GM18508 (cell line): Measurements from ENCODE around the gene RPN2.
"Not testable (repeated sequence)": the region's sequence is repeated elsewhere in the genome, so short reads cannot be mapped to it uniquely, and the experiment has no call there.

Experiments
- ATAC-seq: cut with Tn5 transposase; IDR thresholded peaks from one replicate; pipeline ENCODE4 v1.9.1; 2021; ENCODE audit warnings: moderate number of reproducible peaks; ENCODE audit not compliant: insufficient read depth, unreplicated experiment

RPN2 gene

DNA sequence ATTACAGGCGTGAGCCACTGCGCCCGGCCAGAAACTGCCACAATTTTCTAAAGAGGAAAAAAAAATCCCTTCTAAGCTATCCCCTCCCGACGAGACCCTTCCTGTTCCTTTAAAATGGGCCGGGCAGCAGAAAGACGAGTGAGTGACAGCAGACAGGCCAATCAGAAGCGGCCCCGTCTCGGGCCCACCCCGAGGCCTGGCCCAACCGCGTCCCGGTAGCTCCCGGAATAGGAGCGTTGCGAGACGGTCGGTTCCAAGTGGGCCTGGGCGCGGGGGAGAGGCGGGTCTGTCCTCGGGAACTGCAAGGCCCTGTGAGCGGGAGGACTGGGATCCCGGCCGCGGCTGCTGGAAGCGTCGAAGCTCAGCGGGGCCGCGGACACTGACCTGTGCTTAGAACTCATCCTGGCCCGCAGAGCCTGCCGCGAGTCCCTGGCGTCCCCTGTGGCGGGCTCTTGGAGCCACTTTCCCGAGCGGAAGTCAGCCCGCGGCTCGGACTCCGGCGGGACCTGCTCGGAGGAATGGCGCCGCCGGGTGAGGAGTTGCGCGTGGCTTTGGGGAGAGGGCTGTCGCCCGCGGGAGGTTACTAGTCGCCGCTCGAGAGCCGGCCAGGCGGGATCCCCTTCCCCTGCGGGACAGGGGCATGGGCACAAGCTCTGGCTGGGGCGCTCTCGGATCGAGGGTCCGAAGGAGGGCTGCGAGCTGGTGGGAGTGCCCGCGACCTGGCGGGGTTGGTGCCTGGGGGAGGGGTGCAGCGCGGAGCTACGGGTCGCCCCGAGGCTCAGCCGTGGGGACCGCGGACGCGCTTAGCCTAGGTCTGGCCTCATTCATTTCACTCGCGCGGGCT lies at the start of gene RPN2, which contains the start of gene MROH8:
Gene RPN2, plus strand, starts transcription at position 492 of the 844 bp plus-strand sequence. Its CDS starts 27 bp downstream, at position 519.
Gene MROH8, minus strand, starts transcription at position 710 of the 844 bp plus-strand sequence.
- peak; percentile 53 for ATAC-seq

DNA sequence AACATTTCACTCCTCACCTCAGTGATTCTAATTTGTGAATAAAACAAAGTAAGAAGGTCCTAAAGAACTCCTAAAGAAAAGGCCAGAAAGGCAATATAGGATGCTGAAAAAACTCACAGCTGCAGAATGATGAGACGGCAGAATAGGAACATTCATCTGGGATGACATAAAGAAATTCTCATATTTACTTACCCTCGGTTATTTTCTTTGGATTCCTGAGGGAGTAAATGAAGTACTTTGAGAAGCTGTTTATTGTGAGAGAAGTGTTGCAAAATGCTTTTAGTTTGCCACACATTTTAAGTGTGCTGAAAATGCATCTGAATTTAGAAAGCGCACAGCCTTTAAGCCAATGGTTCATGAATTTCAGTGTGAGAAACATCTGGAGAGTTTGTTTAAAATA lies 47.6 kb upstream of the RPN2 start:
- no peak for ATAC-seq

DNA sequence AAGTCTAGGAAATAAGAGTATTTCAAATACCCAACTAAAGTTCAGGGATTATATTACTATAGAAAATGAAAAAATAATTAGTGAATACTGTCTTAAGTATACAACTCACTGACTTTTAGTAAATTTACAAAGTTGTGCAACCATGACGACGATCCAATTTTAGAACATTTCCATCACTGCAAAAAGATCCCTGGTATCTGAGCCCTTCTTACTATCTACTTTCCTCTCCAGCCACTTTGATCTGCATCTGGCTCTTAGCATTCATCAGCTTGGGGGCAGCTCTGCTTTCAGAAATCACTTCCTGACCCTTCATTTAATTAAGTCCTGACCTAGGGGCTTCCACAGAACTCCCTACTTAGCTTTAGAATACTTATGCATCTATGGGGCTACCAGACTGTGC lies 45.2 kb upstream of the RPN2 start:
- ATAC-seq = no peak

DNA sequence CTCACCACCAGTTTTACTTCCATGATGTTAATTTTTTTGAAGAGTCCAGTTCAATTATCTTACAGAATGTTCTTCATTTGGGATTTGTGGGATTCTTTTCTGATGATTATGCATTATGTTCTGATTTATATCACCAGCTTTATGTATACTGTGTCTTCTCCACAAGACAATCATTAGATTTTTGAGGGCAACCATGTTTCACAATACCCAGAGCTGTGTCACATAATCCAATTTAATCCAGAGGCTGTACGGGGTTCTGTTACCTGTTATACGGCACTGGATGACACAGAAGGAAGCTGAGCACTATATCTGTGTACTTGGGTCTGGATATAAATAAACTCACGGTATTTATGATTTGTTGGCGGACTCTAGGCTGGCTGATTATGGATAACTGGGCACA lies 41.6 kb upstream of the RPN2 start:
- no peak for ATAC-seq

DNA sequence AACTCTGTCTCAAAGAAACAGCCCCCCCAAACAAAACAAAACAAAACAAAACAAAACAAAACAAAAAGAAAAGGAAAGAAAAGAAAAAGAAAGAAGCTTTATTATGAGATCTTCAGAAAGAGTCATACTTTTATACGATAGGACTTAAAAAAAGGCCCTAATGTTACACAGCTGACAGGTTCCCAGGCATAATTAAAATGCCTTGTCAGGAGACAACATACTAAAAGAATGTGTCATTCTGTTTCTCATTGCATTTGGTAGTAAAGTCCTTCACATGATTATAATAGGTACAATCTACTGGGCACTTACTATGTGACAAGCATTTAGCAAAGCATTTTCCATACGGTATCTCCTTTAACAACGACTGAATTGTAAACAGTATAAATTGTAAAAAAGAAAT lies 36.4 kb upstream of the RPN2 start:
- no peak for ATAC-seq

DNA sequence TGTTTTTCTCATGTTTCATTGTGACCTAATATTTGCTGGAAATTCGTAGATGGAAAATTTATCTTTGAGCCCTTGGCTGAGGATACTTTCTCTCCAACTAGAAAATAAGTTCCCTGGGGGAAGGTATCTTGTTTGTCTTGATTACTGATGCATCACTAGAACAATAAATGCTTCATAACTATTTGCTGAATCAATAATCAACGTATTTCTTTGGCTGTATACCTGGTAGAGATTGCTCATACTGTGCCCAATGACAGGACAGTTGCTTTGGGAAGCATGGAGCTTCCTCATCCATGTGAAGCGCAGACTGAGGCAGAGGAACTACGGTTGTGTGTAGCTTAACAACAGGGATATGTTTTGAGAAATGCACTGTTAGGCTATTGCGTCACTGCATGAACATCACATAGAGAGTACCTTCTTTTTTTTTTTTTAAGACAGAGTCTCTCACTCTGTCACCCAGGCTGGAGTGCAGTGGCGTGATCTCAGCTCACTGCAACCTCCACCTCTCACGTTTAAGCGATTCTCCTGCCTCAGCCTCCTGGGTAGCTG lies 34.2 kb upstream of the RPN2 start:
- no peak for ATAC-seq

DNA sequence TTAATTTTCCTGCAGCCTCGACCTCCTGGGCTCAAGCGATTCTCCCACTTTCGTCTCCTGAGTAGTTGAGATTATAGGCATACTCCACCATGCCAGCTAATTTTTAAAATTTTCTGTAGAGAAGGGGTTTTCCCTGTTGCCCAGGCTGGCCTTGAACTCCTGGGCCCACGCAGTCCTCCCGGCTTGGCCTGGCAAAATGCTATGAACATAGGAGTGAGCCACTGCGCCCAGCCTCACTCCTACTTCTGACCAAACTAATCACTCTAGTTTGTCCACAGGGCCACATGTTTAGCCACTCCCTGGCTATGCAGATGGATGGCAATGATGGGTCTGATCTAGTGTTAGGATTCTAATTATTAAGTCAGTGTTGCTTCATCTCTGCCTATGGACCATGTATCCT lies 31.9 kb upstream of the RPN2 start:
- ATAC-seq = no peak

DNA sequence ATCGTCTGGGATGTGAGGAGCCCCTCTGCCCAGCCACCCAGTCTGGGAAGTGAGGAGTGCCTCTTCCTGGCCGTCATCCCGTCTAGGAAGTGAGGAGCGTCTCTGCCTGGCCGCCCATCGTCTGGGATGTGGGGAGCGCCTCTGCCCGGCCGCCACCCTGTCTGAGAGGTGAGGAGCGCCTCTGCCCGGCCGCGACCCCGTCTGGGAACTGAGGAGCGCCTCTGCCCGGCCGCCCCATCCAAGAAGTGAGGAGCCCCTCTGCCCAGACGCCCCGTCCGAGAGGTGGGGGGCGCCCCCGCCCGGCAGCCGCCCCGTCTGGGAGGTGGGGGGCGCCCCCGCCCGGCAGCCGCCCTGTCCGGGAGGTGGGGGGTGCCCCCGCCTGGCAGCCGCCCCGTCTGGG lies 28.3 kb upstream of the RPN2 start:
- not testable (repeated sequence) for ATAC-seq

DNA sequence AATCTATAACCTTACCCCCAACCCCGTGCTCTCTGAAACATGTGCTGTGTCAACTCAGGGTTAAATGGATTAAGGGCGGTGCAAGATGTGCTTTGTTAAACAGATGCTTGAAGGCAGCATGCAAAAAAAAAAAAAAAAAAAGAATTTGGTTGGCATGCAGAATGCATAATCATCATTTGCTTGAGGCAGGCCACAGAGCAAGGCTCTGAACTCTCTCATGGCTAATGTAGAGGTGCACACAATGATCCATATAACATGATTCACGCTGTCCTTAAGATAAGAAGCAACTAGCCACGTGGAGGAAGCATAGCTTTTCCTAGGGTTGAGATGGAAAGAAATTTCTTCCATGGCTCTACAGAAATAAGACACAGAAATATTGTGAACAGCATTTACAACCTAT lies 27.6 kb upstream of the RPN2 start:
- ATAC-seq = no peak

DNA sequence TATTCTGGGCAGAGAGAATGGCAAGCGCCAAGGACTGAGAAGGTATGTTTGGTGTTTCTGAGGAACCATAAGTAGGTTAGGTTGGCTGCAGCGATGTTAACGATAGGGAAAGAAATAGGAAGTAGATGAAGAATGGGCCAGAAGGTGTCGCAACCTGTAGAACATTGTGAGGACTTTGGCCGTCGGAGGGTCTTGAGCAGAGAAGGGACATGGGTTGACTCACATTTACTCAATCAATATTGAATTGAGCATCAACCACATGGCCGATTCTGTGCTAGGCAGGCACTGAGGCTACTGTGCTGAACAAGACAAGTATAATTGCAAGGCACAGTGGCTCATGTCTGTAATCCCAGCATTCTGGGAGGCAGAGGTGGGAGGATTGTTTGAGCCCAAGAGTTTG lies 26.8 kb upstream of the RPN2 start:
- no peak for ATAC-seq

DNA sequence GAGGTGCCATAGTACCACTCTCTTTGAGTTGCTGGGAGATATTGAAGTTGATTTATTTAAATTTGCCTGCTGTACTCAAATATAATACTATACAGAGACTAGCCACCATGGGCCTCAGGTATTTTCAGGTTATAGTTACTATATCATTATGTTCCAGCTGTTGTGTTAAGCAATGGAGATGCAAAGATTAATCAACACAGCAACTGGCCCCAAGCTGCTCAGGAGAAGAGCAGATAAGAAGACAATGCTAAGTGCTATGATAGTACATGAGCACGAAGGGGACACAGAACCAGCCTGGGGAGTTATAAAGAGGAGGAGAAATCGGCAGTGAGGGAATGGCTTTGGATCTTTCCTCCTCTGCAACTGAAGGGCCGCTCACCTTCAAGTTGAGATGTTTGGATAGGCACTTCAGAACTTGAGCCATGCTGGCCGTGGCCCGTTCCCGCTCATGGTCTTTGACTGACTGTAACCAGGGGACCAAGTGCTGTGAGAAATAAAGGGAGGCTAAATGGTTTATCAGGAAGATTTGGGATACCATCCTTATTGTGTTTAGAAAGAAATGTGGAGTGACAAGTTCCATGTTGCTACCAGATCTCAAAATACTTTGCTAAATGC lies 24.3 kb upstream of the RPN2 start:
- ATAC-seq = no peak

DNA sequence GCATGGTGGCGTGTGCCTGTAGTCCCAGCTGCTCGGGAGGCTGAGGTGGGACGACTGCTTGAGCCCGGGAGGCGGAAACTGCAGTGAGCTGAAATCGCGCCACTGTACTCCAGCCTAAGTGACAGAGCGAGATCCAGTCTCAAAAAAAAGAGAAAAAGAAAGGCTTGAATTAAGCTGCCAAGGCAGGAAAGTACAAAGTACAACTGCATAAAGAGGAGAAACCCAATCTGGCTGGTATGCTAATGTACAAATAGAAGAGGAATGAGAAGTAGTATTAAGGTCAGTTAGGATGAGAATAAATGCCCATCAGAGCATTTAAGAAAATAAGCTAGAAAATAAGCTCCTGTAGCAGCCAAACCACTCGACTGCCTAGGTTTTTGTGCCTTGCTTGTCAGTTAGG lies 23.1 kb upstream of the RPN2 start:
- ATAC-seq = no peak

DNA sequence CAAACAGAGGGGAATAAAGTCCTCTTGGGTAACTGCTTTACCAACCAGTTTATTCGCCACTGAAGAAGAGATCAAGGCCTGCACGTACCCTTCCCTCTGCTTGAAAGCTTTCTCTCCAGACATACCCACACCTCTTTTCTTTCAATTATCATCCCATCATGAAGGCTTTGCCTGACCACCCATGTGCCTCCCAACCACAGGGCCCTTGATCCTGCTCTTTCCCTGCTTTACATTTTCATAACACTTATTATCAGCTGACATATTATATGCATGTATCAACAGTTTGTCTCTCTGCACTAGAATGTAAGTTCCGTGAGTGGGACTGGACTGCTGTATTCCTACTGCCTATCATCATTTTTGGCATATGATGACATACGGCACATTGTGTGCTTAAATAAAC lies 20.9 kb upstream of the RPN2 start:
- ATAC-seq = no peak

DNA sequence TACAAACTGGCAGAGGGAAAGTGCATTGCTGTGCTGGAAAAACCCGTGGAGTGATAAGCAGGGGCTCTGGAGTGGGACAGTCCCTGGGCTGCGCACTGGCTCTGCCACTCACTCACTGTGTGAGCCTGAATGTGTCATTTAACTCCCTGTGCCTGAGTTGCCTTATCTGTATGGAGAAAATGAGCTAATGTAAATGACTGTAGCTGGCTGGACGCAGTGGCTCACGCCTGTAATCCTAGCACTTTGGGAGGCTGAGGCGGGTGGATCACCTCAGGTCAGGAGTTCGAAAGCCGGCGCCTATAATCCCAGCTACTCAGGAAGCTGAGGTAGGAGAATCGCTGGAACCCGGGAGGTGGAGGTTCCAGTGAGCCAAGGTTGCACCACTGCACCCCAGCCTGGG lies 18.4 kb upstream of the RPN2 start:
- ATAC-seq = no peak

DNA sequence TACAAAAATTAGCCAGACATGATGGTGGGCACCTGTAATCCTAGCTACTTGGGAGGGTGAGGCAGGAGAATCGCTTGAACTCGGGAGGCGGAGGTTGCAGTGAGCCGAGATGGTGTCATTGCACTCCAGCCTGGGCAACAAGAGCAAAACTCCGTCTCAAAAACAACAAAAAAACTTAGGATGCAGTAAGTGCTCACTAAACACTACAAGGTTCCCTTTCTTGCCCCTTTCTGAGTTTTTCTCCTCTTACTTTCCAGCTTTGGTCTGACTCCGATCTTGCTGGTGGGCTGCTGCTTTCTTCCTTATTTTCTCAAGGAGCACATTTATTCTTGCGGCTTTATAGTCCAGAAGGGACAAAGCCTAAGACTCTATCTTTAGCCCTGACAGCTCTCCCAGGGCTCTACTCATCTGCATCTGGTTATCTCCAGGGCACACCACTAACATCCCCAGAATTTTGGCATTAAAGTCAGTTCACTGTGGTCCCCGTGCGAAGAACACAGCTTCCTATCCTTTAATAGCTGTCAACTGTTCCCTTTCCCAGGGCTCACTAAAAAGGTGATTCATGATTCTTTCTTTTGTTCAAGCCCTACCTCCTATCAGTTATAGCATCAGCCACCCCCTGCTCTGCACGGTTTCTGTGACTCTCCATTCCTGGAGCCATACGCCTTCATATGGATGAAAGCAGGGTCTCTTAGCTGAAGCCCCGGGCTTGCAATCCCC lies 17.1 kb upstream of the RPN2 start:
- no peak for ATAC-seq

DNA sequence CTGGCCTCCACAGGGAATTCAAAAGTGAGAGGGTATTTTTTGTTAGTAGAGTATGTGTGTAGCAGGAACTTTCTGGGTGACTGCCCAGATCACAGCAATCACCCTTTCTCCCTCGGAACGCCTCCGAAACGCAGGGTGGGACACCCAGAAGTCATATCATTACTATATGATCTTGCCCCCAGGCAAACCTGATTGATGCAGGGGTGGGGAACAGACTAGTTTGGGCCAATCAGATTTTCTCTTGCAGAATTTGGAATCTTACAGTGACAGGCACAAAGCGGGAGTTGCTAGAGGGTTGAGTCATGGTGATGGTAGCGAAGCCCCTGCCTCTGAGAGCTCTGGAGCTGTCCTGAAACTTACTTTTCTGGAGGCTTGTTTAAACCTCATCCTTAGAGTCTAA lies 16.5 kb upstream of the RPN2 start:
- ATAC-seq = no peak

DNA sequence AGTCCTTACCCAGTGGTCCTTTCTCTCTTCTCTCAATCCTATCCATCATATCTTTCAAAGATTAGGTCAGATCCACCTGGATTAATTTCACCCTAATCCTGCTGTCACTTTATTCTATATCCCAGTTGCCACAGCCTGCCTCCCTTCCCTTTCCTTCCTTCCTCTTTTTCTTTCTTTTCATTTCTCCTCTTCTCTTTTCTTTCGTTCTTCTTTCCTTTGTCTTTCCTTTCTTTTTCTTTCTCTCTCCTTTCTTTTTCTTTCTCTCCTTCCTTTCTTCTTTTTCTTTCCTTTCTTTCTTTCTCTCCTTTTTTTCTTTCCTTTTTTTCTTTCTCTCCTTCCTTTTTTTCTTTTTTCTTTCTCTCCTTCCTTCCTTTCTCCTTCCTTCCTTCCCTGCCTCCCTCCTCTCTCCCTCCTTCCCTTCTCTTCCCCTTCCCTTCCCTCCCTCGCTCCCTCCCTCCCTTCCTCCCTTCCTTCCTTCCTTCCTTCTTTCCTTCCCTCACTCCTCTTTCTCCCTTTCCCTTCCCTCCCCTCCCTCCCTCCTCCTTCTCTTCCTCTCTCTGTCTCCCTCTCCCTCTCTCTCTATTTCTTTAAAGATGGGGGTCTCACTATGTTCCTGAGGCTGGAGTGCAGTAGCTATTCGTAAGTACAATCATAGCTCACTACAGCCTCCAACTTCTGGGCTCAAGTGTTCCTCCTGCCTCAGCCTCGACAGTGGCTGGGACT lies 15.1 kb upstream of the RPN2 start:
- no peak for ATAC-seq

DNA sequence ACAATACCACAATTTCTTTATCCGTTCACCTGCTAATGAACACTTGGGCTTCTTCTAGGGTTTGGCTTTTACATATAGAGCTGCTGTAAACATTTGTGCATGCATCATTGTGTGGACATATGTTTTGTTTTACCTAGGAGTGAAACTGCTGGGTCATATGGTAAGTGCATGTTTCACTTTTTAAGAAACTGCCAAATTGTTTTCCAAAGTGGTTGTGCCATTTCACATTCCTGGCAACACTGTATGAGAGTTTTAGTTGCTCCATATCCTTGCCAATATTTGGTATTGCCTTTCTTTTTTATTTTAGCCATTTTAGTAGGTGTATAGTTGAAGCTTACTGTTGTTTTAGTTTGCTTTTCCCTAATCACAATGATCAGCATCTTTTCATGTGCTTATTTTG lies 14.1 kb upstream of the RPN2 start:
- no peak for ATAC-seq

DNA sequence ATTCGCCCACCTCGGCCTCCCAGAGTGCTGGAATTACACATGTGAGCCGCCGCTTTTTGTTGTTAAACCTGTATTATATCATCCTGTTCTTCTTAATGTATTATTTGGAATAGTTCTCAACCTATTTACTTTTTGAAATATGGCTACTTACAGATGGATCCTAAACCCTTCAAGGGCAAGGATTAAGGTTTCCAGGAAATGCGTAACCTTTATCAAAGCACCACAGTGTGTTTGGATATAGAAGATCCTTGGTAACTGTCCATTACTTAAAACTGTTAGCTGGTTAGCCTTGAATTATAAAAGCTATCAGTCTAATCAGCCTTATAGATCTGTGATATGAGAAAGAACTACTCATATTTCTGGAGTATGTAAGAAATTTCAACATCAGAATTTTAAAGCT lies 12.3 kb upstream of the RPN2 start:
- ATAC-seq = no peak

DNA sequence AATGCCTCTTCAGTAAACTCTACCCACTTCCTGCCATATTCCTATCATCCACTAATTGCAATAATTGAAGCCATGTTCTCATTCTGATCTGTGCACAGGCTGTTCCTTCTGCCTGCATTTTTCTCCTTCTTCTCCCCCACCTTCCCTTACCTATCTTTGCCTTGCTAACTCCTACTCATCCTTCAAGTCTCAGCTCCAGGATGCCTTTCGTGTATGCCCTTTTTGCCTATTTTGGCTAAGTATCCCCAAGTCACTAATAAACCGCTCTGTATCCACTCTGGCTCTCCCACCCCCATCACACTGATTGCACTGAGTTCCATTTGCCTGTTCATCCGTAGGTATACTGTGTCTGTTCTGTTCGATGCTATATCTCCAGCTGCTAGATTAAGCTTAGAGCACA lies 6.3 kb upstream of the RPN2 start:
- ATAC-seq = no peak
